Heart left ventricle (tissue), 13 donors: ENCODE results near the gene TACC2.

Experiments
- POLR2A ChIP-seq, 2 donors: fragments of 450-650 bp; IDR thresholded peaks; one replicate each; pipeline ENCODE4 v1.6.1; 2017; ENCODE audit warnings: antibody characterized with exemption in 2 of 2, mild to moderate bottlenecking in 2 of 2, moderate library complexity in 2 of 2
- TF ChIP-seq, protein P1 (sequence below), 12 donors: fragments of 200-600 bp; sonication (generic) in 4 of 12; IDR thresholded peaks; one replicate each; pipeline versions ENCODE4 v1.5.0 to v1.8.0; 2018 to 2022; ENCODE audit warnings: antibody characterized with exemption in 12 of 12, mild to moderate bottlenecking in 5 of 12
- donor health status: ischemic (EF 13 %, LVEDD 7.1; RV severe dilation, severe dysfunction).
- donor health status: DM: no; HTN: yes; CAD: no.
- donor health status: DM: no; HTN: no; CAD: no.
- donor health status: ischemic (EF 25% LVEDD 6.9; RV normal size, moderate dysfunction).
- donor health status: ischemic (EF 25% LVEDD 5.7; RV mildly dilated, moderate dysfunction).
- donor health status: ischemic (EF 35%, LVEDD 5.7; RV mildly dilated, moderate dysfunction).
- donor health status: nonischemic (EF 11% LVEDD 7.7; RV severe dilation, severe dysfunction).
- donor health status: DM: yes; HTN: yes; CAD: no.
- donor health status: PGD.
- donor health status: ischemic (EF 29% LVEDD 5.4; RV normal size, mild dysfunction).
- donor health status: nonischemic (EF 23%, LVEDD 6.1; RV moderate dilation, normal function).

DNA sequence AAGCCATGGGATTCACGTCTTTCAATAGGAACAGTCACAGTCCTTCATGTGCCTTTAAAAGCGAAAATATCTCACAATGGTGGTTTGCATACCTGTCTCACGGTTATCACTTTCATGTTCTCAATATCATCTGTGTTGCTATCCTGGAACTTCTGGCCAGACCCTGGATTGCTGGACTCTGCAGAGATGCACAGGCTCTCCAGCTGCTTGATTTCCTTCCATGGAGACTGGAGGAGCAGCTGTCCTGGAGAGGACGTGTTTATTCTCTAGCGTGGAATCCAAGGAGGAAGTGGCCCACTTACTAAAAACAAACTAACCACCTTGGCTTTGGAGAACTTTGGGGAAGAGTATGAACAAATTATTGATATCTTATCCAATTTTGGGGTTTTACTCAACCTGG lies 298.6 kb downstream of the TACC2 start:
- no peak for TF ChIP-seq POLR2A (IDR thresholded peaks at IDR 0.05)
- TF ChIP-seq, protein P1, sequence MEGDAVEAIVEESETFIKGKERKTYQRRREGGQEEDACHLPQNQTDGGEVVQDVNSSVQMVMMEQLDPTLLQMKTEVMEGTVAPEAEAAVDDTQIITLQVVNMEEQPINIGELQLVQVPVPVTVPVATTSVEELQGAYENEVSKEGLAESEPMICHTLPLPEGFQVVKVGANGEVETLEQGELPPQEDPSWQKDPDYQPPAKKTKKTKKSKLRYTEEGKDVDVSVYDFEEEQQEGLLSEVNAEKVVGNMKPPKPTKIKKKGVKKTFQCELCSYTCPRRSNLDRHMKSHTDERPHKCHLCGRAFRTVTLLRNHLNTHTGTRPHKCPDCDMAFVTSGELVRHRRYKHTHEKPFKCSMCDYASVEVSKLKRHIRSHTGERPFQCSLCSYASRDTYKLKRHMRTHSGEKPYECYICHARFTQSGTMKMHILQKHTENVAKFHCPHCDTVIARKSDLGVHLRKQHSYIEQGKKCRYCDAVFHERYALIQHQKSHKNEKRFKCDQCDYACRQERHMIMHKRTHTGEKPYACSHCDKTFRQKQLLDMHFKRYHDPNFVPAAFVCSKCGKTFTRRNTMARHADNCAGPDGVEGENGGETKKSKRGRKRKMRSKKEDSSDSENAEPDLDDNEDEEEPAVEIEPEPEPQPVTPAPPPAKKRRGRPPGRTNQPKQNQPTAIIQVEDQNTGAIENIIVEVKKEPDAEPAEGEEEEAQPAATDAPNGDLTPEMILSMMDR (IDR thresholded peaks at IDR 0.05) = no peak
